ENCODE data around the gene CRYAA. TPM values are rescaled to one million over a fixed set of nuclear protein-coding genes. Genes with fewer than 3 reads are reported as not detected.

CRYAA gene
- total RNA-seq, 2 donors from 2014 or later, result not detected

GRCh38 chr21:43210454-43211071 is 41.8 kb downstream of the CRYAA start:
- Histone ChIP-seq H3K4me3 (no peak overlapping the region), H3K4me1 (ENCODE audit: control insufficient read depth in 1 of 2, low read depth in 2 of 2) (no peaks in the 10 kb centered on the region), H3K27ac (no peak overlapping the region), H3K36me3 (no peaks in the 10 kb centered on the region), H3K9me3 (no peaks in the 10 kb centered on the region), H3K27me3 (replicated peaks; ENCODE audit: insufficient read depth) (no peaks in the 10 kb centered on the region)
- DNase-seq (ENCODE audit: low spot score) (no peak), ATAC-seq (ENCODE audit: insufficient number of reproducible peaks, low FRiP score, low read depth) (no peak)
- TF ChIP-seq CTCF (IDR thresholded peaks at IDR 0.05), result no peak

- H3K27me3 ChIP-seq (replicated peaks; ENCODE audit: insufficient read depth), result no peaks in the 10 kb centered on the region
- H3K27ac ChIP-seq, result no peak overlapping the region
- TF ChIP-seq CTCF (IDR thresholded peaks at IDR 0.05), result no peak
- no peak overlapping the region for H3K4me3 ChIP-seq
- H3K4me1 ChIP-seq (ENCODE audit: control insufficient read depth in 1 of 2, low read depth in 2 of 2), result no peaks in the 10 kb centered on the region
- no peaks in the 10 kb centered on the region for H3K9me3 ChIP-seq
- no peaks in the 10 kb centered on the region for H3K36me3 ChIP-seq
- DNase-seq (ENCODE audit: low spot score) (no peak), ATAC-seq (ENCODE audit: insufficient number of reproducible peaks, low FRiP score, low read depth) (no peak)
These were observed 42.4 kb downstream of the CRYAA start for GRCh38 chr21:43211072-43211759.

GRCh38 chr21:43211760-43212115 is 42.9 kb downstream of the CRYAA start:
- no peak for TF ChIP-seq CTCF (IDR thresholded peaks at IDR 0.05)
- no peaks in the 10 kb centered on the region for H3K36me3 ChIP-seq
- ATAC-seq (ENCODE audit: insufficient number of reproducible peaks, low FRiP score, low read depth) (no peak), DNase-seq (ENCODE audit: low spot score) (no peak)
- H3K27me3 ChIP-seq (replicated peaks; ENCODE audit: insufficient read depth), result no peaks in the 10 kb centered on the region
- H3K9me3 ChIP-seq, result no peaks in the 10 kb centered on the region
- H3K4me1 ChIP-seq (ENCODE audit: control insufficient read depth in 1 of 2, low read depth in 2 of 2), result no peaks in the 10 kb centered on the region
- H3K4me3 ChIP-seq, result no peak overlapping the region
- H3K27ac ChIP-seq, result no peak overlapping the region

Other genes with a start within 250 kb of the CRYAA start
- not detected for gene ERVH48-1, start 243.4 kb upstream of the CRYAA start, total RNA-seq
- 10 to 100 TPM in 1 of 2 donors, 1 to 10 TPM in 1; 6.5 to 27.7 TPM for gene PKNOX1, start 194.4 kb upstream of the CRYAA start, total RNA-seq
- 10 to 100 TPM; 33.7 to 45.7 TPM for gene CBS, start 93.2 kb upstream of the CRYAA start, total RNA-seq
- 10 to 100 TPM; 72.4 to 84.7 TPM for gene U2AF1, start 61.4 kb upstream of the CRYAA start, total RNA-seq

Measured in thoracic aorta (tissue), 2 donors.